Fibroblast of lung (primary cell): ENCODE data around the gene ANKEF1. TPM values are rescaled to one million over a fixed set of nuclear protein-coding genes. Genes with fewer than 3 reads are reported as not detected.

ENCODE experiments used
- DNase-seq, 2 donors: peaks; one replicate each; pipeline versions ENCODE4 v3.0.0 to v3.0.0-alpha.2; 2010; ENCODE audit warnings: low read depth in 2 of 2
- H2AFZ ChIP-seq: 2 replicates; pipeline ENCODE4 v1.5.1; 2012; ENCODE audit warnings: low read length, control low read depth, inconsistent platforms
- H3K27ac ChIP-seq: 2 replicates; pipeline ENCODE4 v1.5.1; 2011; ENCODE audit warnings: low read length, control low read depth; ENCODE audit not compliant: insufficient read depth
- H3K27me3 ChIP-seq: 2 replicates; pipeline ENCODE4 v1.5.1; 2011; ENCODE audit warnings: mild to moderate bottlenecking, low read length; ENCODE audit not compliant: control insufficient read depth, insufficient read depth
- H3K36me3 ChIP-seq: 2 replicates; pipeline ENCODE4 v1.5.1; 2011; ENCODE audit warnings: low read length; ENCODE audit not compliant: control insufficient read depth, insufficient read depth
- H3K4me1 ChIP-seq: 2 replicates; pipeline ENCODE4 v1.5.1; 2011; ENCODE audit warnings: low read length; ENCODE audit not compliant: control insufficient read depth, insufficient read depth; ENCODE audit errors: extremely low read depth
- H3K4me2 ChIP-seq: 2 replicates; pipeline ENCODE4 v1.5.1; 2011; ENCODE audit warnings: low read length, control low read depth; ENCODE audit not compliant: insufficient read depth; ENCODE audit errors: extremely low read depth
- H3K4me3 ChIP-seq, 4 experiments: fragments of 200-600 bp in 1 of 4; sonication (generic) in 1 of 4; replicated peaks in 1 of 4; 2 replicates each; pipeline ENCODE4 v1.5.1; 2011 to 2016; ENCODE audit warnings: low read length in 4 of 4, low read depth in 3 of 4, mild to moderate bottlenecking in 3 of 4, control low read depth in 2 of 4, inconsistent platforms in 1 of 4, mixed read lengths in 1 of 4; ENCODE audit not compliant: insufficient read depth in 1 of 4; ENCODE audit errors: control extremely low read depth in 1 of 4
- H3K79me2 ChIP-seq: 2 replicates; pipeline ENCODE4 v1.5.1; 2012; ENCODE audit warnings: mild to moderate bottlenecking, low read length, inconsistent platforms; ENCODE audit not compliant: control insufficient read depth, insufficient read depth
- H3K9ac ChIP-seq: 2 replicates; pipeline ENCODE4 v1.5.1; 2011; ENCODE audit warnings: mild to moderate bottlenecking, low read length, control low read depth; ENCODE audit not compliant: insufficient read depth
- H3K9me3 ChIP-seq: 2 replicates; pipeline ENCODE4 v1.5.1; 2012; ENCODE audit warnings: low read depth, low read length; ENCODE audit not compliant: control insufficient read depth, insufficient read depth
- H4K20me1 ChIP-seq: 2 replicates; pipeline ENCODE4 v1.5.1; 2011; ENCODE audit warnings: low read length; ENCODE audit not compliant: control insufficient read depth, insufficient read depth; ENCODE audit errors: extremely low read depth
- EZH2 ChIP-seq: IDR thresholded peaks from 2 replicates; pipeline ENCODE4 v1.5.1; 2012; ENCODE audit warnings: low read length, control low read depth, mild to moderate bottlenecking; ENCODE audit errors: missing control alignments
- polyA plus RNA-seq, 2 donors: library from polyadenylated mRNA; depleted of rRNA in 1 of 2; stranded (reverse) in 1 of 2; unstranded in 1 of 2; fragments of >200 nt; gene quantifications; 2 replicates each; pipeline ENCODE4 v1.2.1, GENCODE V29; 2011 to 2012; ENCODE audit warnings: missing spikeins in 1 of 2
- total RNA-seq: library from RNA; depleted of rRNA; stranded (reverse); fragments of >200 nt; gene quantifications from 2 replicates; pipeline ENCODE4 v1.2.1, GENCODE V29; 2014
- TF ChIP-seq, protein P1 (sequence below), 2 donors: IDR thresholded peaks in 1 of 2; conservative IDR thresholded peaks in 1 of 2; 1 replicate in 1 of 2; 2 replicates in 1 of 2; pipeline ENCODE4 v1.5.1; 2011 to 2012; ENCODE audit warnings: low read length in 2 of 2, control low read depth in 1 of 2, inconsistent platforms in 1 of 2, low read depth in 1 of 2, mild to moderate bottlenecking in 1 of 2

Gene ANKEF1
- total and polyA plus RNA-seq, 2 donors (not counting 1 experiment from before 2014, with no cell fraction given): 1.6 to 3.5 TPM

DNA sequence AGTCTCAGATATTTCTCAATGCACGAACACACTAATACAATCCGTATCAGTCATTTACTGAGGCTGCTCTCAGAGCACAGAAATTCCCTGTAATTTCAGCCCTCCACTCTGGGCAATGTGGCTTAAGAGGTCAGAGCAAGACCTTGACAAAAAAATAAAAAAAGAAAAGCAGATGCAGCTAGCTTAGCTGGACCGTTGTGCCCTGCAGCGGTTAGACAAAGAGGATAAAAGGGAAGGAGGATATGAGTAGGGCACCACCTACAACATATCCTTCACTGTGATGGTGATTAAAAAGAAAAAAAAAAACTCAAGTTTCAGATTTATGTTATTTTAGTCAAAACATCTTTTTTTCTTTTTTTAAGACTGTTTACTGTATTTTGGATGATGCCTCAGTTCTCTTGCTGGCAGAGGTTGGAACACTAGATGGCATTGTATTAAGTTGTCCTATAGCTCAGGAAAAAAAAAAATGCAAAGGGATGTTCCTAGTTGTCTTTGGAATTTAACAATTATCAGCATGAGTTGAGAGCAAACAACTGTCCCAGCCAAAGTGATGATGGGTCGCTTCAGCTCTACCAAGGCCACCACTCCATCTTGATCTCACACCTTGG lies 59.9 kb downstream of the ANKEF1 start:
- Histone ChIP-seq H2AFZ (no peak overlapping the region), H3K4me2 (no peak overlapping the region), H3K79me2 (no peaks in the 10 kb centered on the region), H3K27ac (no peak overlapping the region), H3K36me3 (no peaks in the 10 kb centered on the region), H3K9ac (no peak overlapping the region), H3K4me3 (no peak overlapping the region), H3K4me1 (peaks cover 7% of the 10 kb centered on the region), H3K9me3 (no peaks in the 10 kb centered on the region), H4K20me1 (no peaks in the 10 kb centered on the region), H3K27me3 (no peaks in the 10 kb centered on the region)
- DNase-seq: peak; percentile 28 to 45
- TF ChIP-seq EZH2: no peak
- TF ChIP-seq, protein P1, sequence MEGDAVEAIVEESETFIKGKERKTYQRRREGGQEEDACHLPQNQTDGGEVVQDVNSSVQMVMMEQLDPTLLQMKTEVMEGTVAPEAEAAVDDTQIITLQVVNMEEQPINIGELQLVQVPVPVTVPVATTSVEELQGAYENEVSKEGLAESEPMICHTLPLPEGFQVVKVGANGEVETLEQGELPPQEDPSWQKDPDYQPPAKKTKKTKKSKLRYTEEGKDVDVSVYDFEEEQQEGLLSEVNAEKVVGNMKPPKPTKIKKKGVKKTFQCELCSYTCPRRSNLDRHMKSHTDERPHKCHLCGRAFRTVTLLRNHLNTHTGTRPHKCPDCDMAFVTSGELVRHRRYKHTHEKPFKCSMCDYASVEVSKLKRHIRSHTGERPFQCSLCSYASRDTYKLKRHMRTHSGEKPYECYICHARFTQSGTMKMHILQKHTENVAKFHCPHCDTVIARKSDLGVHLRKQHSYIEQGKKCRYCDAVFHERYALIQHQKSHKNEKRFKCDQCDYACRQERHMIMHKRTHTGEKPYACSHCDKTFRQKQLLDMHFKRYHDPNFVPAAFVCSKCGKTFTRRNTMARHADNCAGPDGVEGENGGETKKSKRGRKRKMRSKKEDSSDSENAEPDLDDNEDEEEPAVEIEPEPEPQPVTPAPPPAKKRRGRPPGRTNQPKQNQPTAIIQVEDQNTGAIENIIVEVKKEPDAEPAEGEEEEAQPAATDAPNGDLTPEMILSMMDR (conservative IDR thresholded peaks at IDR 0.05 in 1 of 2, IDR thresholded peaks at IDR 0.05 in 1 of 2; ENCODE audit: low read depth in 1 of 2, low read length in 2 of 2): peak; percentile 13 to 42

DNA sequence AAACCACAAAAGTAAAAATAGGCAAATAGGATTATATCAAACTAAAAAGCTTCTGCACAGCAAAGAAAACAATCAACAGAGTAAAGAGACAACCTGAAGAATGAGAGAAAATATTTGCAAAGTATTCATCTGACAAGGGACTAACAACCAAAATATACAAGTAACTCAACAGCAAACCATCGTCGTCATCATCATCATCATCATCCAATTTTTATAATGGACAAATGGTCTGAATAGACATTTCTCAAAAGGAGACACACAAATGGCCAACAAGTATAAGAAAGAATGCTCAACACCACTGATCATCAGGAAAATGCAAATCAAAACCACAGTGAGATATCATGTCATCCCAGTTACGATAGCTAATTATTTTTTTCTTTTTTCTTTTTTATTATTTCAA lies 62.0 kb downstream of the ANKEF1 start:
- no peaks in the 10 kb centered on the region for H3K79me2 ChIP-seq
- peaks cover 7% of the 10 kb centered on the region for H3K4me1 ChIP-seq
- no peaks in the 10 kb centered on the region for H3K27me3 ChIP-seq
- H3K9ac ChIP-seq: no peak overlapping the region
- no peak overlapping the region for H3K4me3 ChIP-seq
- no peak for TF ChIP-seq EZH2
- TF ChIP-seq, protein P1 (conservative IDR thresholded peaks at IDR 0.05 in 1 of 2, IDR thresholded peaks at IDR 0.05 in 1 of 2; ENCODE audit: low read depth in 1 of 2, low read length in 2 of 2): no peak
- no peaks in the 10 kb centered on the region for H3K36me3 ChIP-seq
- no peak for DNase-seq
- no peak overlapping the region for H3K27ac ChIP-seq
- no peak overlapping the region for H2AFZ ChIP-seq
- H3K4me2 ChIP-seq: no peak overlapping the region
- H4K20me1 ChIP-seq: no peaks in the 10 kb centered on the region
- H3K9me3 ChIP-seq: no peaks in the 10 kb centered on the region

DNA sequence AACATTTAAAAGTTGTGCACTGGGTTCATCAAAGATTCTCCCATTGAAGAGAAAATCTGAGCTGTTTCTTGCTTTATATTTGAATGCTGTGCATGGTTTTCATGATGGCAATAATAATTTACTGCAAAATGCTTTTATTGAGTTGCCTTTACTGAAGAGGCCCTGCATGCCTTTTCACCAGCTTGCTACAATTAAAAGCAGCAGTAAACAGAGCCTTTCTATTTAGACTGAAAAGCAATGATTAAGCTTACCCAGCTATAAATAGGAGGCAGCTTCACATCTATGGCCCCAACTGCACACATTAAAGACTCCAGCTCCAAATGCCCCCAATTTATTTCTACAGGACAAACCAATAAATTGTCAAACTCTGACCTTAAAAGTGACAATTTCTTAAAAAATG lies 70.3 kb downstream of the ANKEF1 start:
- no peak overlapping the region for H3K4me3 ChIP-seq
- H3K36me3 ChIP-seq: no peaks in the 10 kb centered on the region
- H3K4me1 ChIP-seq: no peaks in the 10 kb centered on the region
- no peak overlapping the region for H3K4me2 ChIP-seq
- no peaks in the 10 kb centered on the region for H3K27me3 ChIP-seq
- no peaks in the 10 kb centered on the region for H3K9me3 ChIP-seq
- no peak overlapping the region for H3K9ac ChIP-seq
- H3K27ac ChIP-seq: no peak overlapping the region
- TF ChIP-seq EZH2: no peak
- TF ChIP-seq, protein P1 (conservative IDR thresholded peaks at IDR 0.05 in 1 of 2, IDR thresholded peaks at IDR 0.05 in 1 of 2; ENCODE audit: low read depth in 1 of 2, low read length in 2 of 2): no peak
- H2AFZ ChIP-seq: no peak overlapping the region
- no peaks in the 10 kb centered on the region for H3K79me2 ChIP-seq
- no peak for DNase-seq
- H4K20me1 ChIP-seq: no peaks in the 10 kb centered on the region

Other genes with a start within 250 kb of the ANKEF1 start
- gene PAK5, start 195.9 kb upstream of the ANKEF1 start, total RNA-seq: not detected in 2 replicates
- gene PAK5, start 195.9 kb upstream of the ANKEF1 start, polyA plus RNA-seq: not detected in 2 replicates
- 1.5 and 4.5 TPM in 2 replicates for gene SNAP25, start 183.8 kb downstream of the ANKEF1 start, total RNA-seq
- gene SNAP25, start 183.8 kb downstream of the ANKEF1 start, polyA plus RNA-seq: 7.2 and 8.2 TPM in 2 replicates